ENCODE data around the gene ABAT.

GRCh38 chr16:8669481-8669880 lies 4.9 kb upstream of the ABAT start:
- no peak for TF ChIP-seq EP300 (IDR thresholded peaks at IDR 0.05)
- no peak for TF ChIP-seq POLR2AphosphoS5 (IDR thresholded peaks at IDR 0.05)
